K562 (cell line): Measurements from ENCODE around the gene HMGN1. TPM values are rescaled to one million over a fixed set of nuclear protein-coding genes. Genes with fewer than 3 reads are reported as not detected.
A peak's percentile ranks its signal among the peaks of the same experiment; 100 is the strongest.

ENCODE experiments used
- E2F8 ChIP-seq: fragments of 450-650 bp; IDR thresholded peaks from 2 replicates; pipeline ENCODE4 v1.7.1; 2018; ENCODE audit warnings: mild to moderate bottlenecking, low read depth; ENCODE audit not compliant: partially characterized antibody
- ETV6 ChIP-seq, 3 experiments: fragments of 150-350 bp in 1 of 3; sonication (generic) in 1 of 3; formaldehyde crosslinking in 1 of 3; IDR thresholded peaks; 2 replicates each; pipeline versions ENCODE4 v1.6.1 to v1.8.0; 2014 to 2022; ENCODE audit warnings: borderline replicate concordance in 2 of 3, low read depth in 2 of 3, antibody characterized with exemption in 1 of 3, low read length in 1 of 3, mild to moderate bottlenecking in 1 of 3, missing genetic modification reagents in 1 of 3
- HBP1 ChIP-seq: fragments of 450-650 bp; formaldehyde crosslinking; IDR thresholded peaks from 2 replicates; pipeline ENCODE4 v1.4.0; 2022; ENCODE audit warnings: missing genetic modification characterization
- KHSRP ChIP-seq: fragments of 450-650 bp; IDR thresholded peaks from 2 replicates; pipeline ENCODE4 v1.6.1; 2017
- PHB2 ChIP-seq: fragments of 450-650 bp; IDR thresholded peaks from 2 replicates; pipeline ENCODE4 v1.6.1; 2017; ENCODE audit warnings: low read depth
- POLR2B ChIP-seq: fragments of 450-650 bp; IDR thresholded peaks from 2 replicates; pipeline ENCODE4 v1.6.1; 2018; ENCODE audit warnings: low read depth; ENCODE audit not compliant: partially characterized antibody
- PRDM10 ChIP-seq: fragments of 450-650 bp; IDR thresholded peaks from 2 replicates; pipeline ENCODE4 v1.6.1; 2018; ENCODE audit not compliant: partially characterized antibody
- RBFOX2 ChIP-seq: fragments of 200-400 bp; formaldehyde crosslinking; IDR thresholded peaks from 2 replicates; pipeline ENCODE4 v1.6.1; 2017; ENCODE audit warnings: low read depth, mild to moderate bottlenecking, low read length, moderate library complexity
- SMAD3 ChIP-seq: fragments of 450-650 bp; formaldehyde crosslinking; conservative IDR thresholded peaks from 2 replicates; pipeline ENCODE4 v1.4.0; 2020; ENCODE audit warnings: mild to moderate bottlenecking
- SRF ChIP-seq, 2 experiments: fragments of 250-450, 450-650 bp in 1 of 2; sonication (Bioruptor Pico) in 1 of 2; sonication (generic) in 1 of 2; formaldehyde crosslinking; IDR thresholded peaks; 2 replicates each; pipeline versions ENCODE4 v1.5.0 to v1.5.1; 2020 to 2022; ENCODE audit warnings: mild to moderate bottlenecking in 1 of 2, missing genetic modification reagents in 1 of 2
- SUPT5H ChIP-seq: fragments of 450-650 bp; IDR thresholded peaks from 2 replicates; pipeline ENCODE4 v1.6.1; 2016
- ZBTB26 ChIP-seq: fragments of 450-650 bp; formaldehyde crosslinking; IDR thresholded peaks from 2 replicates; pipeline ENCODE4 v1.4.0; 2022; ENCODE audit warnings: missing genetic modification characterization
- ZBTB9 ChIP-seq: fragments of 450-650 bp; formaldehyde crosslinking; IDR thresholded peaks from 2 replicates; pipeline ENCODE4 v1.4.0; 2020; ENCODE audit warnings: mild to moderate bottlenecking, moderate library complexity
- ZNF165 ChIP-seq: fragments of 250-450 bp; sonication (Bioruptor Pico); IDR thresholded peaks from 2 replicates; pipeline ENCODE4 v1.4.0; 2020; ENCODE audit warnings: borderline replicate concordance
- ZNF224 ChIP-seq: sonication (generic); formaldehyde crosslinking; IDR thresholded peaks from 2 replicates; pipeline ENCODE4 v1.8.0; 2022; ENCODE audit warnings: mild to moderate bottlenecking, missing genetic modification reagents
- ZNF717 ChIP-seq: fragments of 250-450 bp; sonication (Bioruptor Pico); IDR thresholded peaks from 2 replicates; pipeline ENCODE4 v1.5.0; 2021
- polyA plus RNA-seq, 8 experiments: library from polyadenylated mRNA; depleted of rRNA in 4 of 8; stranded (reverse) in 5 of 8; unstranded in 3 of 8; fragments of >200 nt; fragmentation: Nextera tagmentation in 2 of 8; fragmentation: Illumina TruSeq in 1 of 8; extraction: Ambion mirVana in 2 of 8; extraction: Trizol in 1 of 8; gene quantifications; 2 replicates each; pipeline versions ENCODE4 v1.2.1 to v1.2.3, GENCODE V29; 2011 to 2014; ENCODE audit warnings: inconsistent platforms in 1 of 8, missing spikeins in 1 of 8
- total RNA-seq, 7 experiments: library from RNA; depleted of rRNA in 6 of 7; stranded (reverse); fragments of >200 nt in 6 of 7; fragmentation: Illumina TruSeq in 2 of 7; extraction: Trizol in 2 of 7; gene quantifications; 2 replicates each; pipeline versions ENCODE4 v1.2.1 to v1.2.3, GENCODE V29; 2011 to 2021; ENCODE audit warnings: low replicate concordance in 1 of 7

The HMGN1 gene
- total and polyA plus RNA-seq, 9 of the 15 experiments (the other 6 are each of a cell fraction or from before 2014, with no cell fraction given) = 124 to 626 (median 498) TPM

- 0 out of 2 replicates have a peak, but pooled peaks have one; percentile 13 for TF ChIP-seq ZBTB26 (CRISPR knock-in tag)
- 0 out of 2 replicates have a peak, but pooled peaks have one; percentile 14 for TF ChIP-seq ZNF717 (CRISPR knock-in tag)
- TF ChIP-seq POLR2B = peak; percentile 62
- peak; percentile 67; the same call in 1 of the 2 replicates for TF ChIP-seq SUPT5H
- TF ChIP-seq SRF (CRISPR knock-in tag; IDR thresholded peaks at IDR 0.05) = 0 out of 4 replicates have a peak, but pooled peaks of 1 of the 2 experiments have one; percentile 37
- peak; percentile 57 for TF ChIP-seq E2F8
- TF ChIP-seq KHSRP = no peak
- TF ChIP-seq ZBTB9 = 0 out of 2 replicates have a peak, but pooled peaks have one; percentile 33
- TF ChIP-seq RBFOX2 = 0 out of 2 replicates have a peak, but pooled peaks have one; percentile 23
- TF ChIP-seq HBP1 (CRISPR knock-in tag) = peak; percentile 82; the same call in 1 of the 2 replicates
- 0 out of 2 replicates have a peak, but pooled peaks have one; percentile 49 for TF ChIP-seq ZNF165 (CRISPR knock-in tag)
- no peak for TF ChIP-seq PRDM10
- TF ChIP-seq SMAD3 (CRISPR knock-in tag) = peak; percentile 55; the same call in 1 of the 2 replicates
- no peak for TF ChIP-seq ETV6 (IDR thresholded peaks at IDR 0.05; ENCODE audit: borderline replicate concordance in 1 of 2, low read depth in 2 of 2, low read length in 1 of 2)
- no peak for TF ChIP-seq ETV6 (CRISPR knock-in tag; IDR thresholded peaks at IDR 0.05; ENCODE audit: borderline replicate concordance)
- TF ChIP-seq ZNF224 = no peak
- TF ChIP-seq PHB2 = no peak
These were observed 7.5 kb downstream of the HMGN1 start (continued) for GRCh38 chr21:39341249-39341923.
